Fibroblast of mammary gland (primary cell): ENCODE measurements around the gene YDJC.
"Not testable (repeated sequence)": the region's sequence is repeated elsewhere in the genome, so short reads cannot be mapped to it uniquely, and the experiment has no call there.

Experiments used
- DNase-seq: peaks from one replicate; pipeline ENCODE4 v3.0.0-alpha.2; 2010; ENCODE audit warnings: low read depth
- H3K4me3 ChIP-seq: 2 replicates; pipeline ENCODE4 v1.5.1; 2011; ENCODE audit warnings: low read depth, mild to moderate bottlenecking, low read length, moderate library complexity; ENCODE audit not compliant: control insufficient read depth
- TF ChIP-seq, protein P1 (sequence below): conservative IDR thresholded peaks from 2 replicates; pipeline ENCODE4 v1.5.1; 2011; ENCODE audit warnings: low read depth, low read length, inconsistent platforms; ENCODE audit not compliant: control insufficient read depth, insufficient read depth

Gene YDJC

DNA sequence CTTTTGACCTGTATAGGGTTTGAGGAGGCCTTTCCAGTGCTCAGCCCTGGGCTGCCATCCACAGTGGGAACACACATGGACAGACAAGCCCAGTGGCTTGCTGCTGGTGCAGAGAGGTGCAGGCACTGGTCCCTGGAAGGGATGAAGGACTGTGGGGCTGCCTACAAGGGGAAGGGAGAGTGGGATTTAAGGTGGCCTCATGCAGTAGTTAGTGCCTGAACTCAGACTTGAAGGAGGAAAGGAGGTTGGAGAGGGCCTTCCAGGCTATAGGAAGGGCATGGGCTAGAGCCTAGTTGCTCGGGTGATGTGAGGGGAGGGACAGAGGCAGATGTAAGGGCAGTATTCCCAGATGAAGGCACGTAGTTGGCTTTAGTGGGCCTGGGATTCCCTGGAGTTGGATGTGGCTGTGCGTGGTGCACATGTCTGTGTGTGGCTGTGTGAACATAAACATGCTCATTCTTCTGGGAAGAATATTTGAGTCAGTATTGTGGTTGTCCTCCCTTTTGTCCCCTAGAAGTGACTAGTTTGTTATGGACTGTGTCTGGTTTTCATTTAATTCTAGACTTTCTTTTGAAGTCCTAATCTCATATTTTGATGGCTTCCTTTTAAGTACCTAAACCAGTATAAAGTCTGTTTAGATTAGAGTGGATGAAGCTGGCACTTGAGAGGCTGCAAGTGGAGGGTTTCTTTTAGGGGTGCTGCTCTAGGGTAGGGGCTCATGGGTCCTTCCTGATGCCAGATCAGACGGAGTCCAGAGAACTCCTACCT, 18.4 kb downstream of the YDJC start:
- DNase-seq: no peak
- H3K4me3 ChIP-seq: no peak overlapping the region
- TF ChIP-seq, protein P1, sequence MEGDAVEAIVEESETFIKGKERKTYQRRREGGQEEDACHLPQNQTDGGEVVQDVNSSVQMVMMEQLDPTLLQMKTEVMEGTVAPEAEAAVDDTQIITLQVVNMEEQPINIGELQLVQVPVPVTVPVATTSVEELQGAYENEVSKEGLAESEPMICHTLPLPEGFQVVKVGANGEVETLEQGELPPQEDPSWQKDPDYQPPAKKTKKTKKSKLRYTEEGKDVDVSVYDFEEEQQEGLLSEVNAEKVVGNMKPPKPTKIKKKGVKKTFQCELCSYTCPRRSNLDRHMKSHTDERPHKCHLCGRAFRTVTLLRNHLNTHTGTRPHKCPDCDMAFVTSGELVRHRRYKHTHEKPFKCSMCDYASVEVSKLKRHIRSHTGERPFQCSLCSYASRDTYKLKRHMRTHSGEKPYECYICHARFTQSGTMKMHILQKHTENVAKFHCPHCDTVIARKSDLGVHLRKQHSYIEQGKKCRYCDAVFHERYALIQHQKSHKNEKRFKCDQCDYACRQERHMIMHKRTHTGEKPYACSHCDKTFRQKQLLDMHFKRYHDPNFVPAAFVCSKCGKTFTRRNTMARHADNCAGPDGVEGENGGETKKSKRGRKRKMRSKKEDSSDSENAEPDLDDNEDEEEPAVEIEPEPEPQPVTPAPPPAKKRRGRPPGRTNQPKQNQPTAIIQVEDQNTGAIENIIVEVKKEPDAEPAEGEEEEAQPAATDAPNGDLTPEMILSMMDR: no peak

DNA sequence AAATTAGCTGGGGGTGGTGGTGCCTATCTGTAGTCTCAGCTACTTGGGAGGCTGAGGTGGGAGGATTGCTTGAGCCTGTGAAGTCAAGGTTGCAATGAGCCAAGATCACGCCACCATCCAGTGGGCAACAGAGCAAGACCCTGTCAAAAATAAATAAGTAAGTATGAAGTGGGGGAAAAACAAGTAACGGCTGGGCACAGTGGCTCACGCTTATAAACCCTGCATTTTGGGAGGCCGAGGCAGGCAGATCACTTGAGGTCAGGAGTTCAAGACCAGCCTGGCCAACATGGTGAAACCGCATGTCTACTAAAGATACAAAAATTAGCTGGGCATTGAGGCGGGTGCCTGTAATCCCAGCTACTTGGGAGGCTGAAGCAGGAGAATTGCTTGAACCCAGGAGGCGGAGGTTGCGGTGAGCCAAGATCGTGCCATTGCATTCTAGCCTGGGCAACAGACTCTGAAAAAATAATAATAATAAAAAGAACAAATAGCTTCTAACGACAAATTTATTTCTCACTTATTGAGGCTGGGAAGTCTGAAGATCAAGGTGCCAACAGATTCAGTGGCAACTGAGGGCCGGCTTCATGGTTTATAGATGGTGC, 20.2 kb downstream of the YDJC start:
- H3K4me3 ChIP-seq, DNase-seq: not testable (repeated sequence)

DNA sequence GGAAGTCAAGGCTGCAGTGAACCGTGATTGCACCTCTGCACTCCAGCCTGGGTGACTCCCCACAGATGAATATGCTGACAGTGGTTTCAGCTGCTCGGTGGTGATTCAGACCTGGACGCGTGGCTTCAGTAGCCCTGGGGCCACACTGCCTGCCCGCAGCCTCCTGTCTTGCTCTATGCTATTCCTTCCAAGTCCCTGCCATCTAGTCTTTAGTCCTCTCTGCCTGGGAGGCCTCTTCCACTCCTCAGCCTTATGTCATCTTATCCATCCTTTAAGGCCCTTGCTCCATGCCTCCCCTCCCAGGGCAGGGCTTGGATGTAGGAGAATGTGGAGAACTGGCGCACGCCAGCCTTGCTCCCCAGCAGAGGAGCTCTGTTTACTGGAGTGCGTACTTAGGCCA, 23.0 kb downstream of the YDJC start:
- TF ChIP-seq, protein P1: no peak
- H3K4me3 ChIP-seq: no peak overlapping the region
- no peak for DNase-seq

DNA sequence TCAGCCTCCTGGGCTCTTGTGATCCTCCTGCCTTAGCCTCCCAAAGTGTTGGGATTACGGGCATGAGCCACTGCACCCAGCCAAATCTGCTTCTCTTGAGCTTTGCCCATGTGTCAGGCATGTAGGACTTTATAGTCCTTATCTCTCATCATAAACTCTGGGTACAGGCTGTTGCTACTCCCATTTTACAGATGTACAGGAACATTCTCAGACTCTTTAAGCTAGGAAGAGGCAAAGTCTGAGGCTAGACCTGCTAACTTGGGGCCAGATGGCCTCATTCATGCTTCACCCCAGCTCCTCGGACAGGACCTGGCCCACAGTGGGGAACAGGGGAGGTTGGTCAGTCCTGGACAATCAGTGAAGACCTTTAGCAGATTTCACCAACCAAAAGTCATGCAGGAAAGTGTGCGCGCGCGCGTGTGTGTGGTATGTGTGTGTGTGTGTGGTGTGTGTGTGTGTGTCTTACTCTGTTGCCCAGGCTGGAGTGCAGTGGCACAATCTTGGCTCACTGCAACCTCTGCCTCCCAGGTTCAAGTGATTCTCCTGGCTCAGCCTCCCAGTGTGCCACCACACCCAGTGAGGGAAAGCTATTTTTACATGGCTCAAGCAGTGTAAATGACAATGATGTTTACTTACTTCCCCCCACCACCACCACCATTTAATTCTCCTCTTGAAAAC, 23.8 kb downstream of the YDJC start:
- no peak overlapping the region for H3K4me3 ChIP-seq
- no peak for DNase-seq
- TF ChIP-seq, protein P1: no peak

DNA sequence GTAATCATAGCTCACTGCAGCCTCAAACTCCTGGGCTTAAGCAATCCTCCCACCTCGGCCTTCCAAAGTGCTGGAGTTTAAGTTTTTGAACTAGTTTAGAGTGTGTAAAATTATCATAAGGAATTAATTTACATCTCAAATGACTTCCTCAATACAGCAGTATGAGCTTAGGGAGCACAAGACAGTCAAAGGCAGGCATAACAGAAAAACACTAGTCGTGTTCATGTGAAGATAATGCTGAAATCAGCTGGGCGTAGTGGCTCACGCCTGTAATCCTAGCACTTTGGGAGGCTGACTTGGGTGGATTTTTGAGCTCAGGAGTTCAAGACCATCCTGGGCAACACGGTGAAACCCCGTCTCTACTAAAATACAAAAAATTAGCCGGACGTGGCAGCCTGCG, 25.8 kb downstream of the YDJC start:
- no peak for DNase-seq
- TF ChIP-seq, protein P1: no peak
- H3K4me3 ChIP-seq: no peak overlapping the region

DNA sequence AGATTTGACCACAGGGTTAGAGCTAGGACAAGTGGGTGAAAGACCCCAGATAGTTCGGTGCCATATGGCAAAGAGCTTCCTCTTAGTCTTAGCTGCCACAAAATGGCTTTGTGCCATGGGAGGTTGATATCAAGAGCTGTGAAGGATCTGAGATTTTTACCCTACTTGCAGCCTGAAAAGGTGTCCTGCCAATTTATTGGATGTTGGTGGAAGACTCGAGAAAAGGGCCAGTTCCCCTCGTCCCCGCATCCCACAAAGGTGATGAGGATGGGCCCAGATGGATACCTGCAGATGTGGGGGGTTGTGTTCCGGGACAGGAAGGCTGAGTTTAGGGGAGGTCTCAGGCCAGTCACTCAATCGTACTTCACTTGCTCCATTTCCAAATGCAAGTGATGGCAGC, 27.2 kb downstream of the YDJC start:
- DNase-seq: no peak
- TF ChIP-seq, protein P1: no peak
- no peak overlapping the region for H3K4me3 ChIP-seq
